Astrocyte of the cerebellum (primary cell): Measurements from ENCODE around the gene HELB.
A peak's percentile ranks its signal among the peaks of the same experiment; 100 is the strongest.

ENCODE experiments used
- DNase-seq: peaks from one replicate; pipeline ENCODE4 v3.0.0-alpha.2; 2011; ENCODE audit warnings: low read depth
- H3K4me3 ChIP-seq: 2 replicates; pipeline ENCODE4 v1.5.1; 2011; ENCODE audit warnings: mild to moderate bottlenecking, low read depth, low read length, moderate library complexity
- in situ Hi-C: cut with HindIII; loops from 2 replicates; pipeline ENCODE4 v1.10.0; 2017; ENCODE audit warnings: low sequenced_read_pairs
- TF ChIP-seq, protein P1 (sequence below): IDR thresholded peaks from 2 replicates; pipeline ENCODE4 v1.5.1; 2012; ENCODE audit warnings: low read length, low read depth, moderate library complexity, mild to moderate bottlenecking; ENCODE audit errors: missing control alignments

The HELB gene

GRCh38 chr12:66323017-66323416 is 20.7 kb downstream of the HELB start:
- in situ Hi-C loops: no loop called here
- no peak overlapping the region for H3K4me3 ChIP-seq
- TF ChIP-seq, protein P1, sequence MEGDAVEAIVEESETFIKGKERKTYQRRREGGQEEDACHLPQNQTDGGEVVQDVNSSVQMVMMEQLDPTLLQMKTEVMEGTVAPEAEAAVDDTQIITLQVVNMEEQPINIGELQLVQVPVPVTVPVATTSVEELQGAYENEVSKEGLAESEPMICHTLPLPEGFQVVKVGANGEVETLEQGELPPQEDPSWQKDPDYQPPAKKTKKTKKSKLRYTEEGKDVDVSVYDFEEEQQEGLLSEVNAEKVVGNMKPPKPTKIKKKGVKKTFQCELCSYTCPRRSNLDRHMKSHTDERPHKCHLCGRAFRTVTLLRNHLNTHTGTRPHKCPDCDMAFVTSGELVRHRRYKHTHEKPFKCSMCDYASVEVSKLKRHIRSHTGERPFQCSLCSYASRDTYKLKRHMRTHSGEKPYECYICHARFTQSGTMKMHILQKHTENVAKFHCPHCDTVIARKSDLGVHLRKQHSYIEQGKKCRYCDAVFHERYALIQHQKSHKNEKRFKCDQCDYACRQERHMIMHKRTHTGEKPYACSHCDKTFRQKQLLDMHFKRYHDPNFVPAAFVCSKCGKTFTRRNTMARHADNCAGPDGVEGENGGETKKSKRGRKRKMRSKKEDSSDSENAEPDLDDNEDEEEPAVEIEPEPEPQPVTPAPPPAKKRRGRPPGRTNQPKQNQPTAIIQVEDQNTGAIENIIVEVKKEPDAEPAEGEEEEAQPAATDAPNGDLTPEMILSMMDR: no peak
- no peak for DNase-seq

DNA sequence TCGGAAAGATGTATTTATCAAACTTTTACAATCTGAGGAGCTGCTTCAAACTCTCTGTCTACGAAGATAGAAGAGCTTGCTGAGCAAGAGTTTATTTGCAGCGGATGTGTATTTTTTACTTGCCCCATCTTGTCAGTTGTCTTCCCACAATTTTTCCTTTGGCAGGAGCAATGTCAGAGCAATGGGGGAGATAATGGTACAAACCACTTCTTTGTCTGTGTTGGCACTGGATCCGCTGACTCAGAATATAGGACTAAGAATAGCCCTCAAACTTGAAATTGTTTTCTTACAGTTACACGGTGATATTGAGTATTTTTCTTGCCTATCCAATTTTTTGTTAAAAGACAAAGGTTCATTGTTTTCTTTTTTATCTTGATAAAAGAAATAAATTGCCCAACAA is 27.6 kb downstream of the HELB start:
- in situ Hi-C loops: no loop called here
- peak; percentile 53 for DNase-seq
- no peak overlapping the region for H3K4me3 ChIP-seq
- TF ChIP-seq, protein P1: no peak

- DNase-seq: no peak
- no peak overlapping the region for H3K4me3 ChIP-seq
- in situ Hi-C loops: no loop called here
- TF ChIP-seq, protein P1: no peak
Measured at GRCh38 chr12:66331016-66331415, 28.7 kb downstream of the HELB start.

DNA sequence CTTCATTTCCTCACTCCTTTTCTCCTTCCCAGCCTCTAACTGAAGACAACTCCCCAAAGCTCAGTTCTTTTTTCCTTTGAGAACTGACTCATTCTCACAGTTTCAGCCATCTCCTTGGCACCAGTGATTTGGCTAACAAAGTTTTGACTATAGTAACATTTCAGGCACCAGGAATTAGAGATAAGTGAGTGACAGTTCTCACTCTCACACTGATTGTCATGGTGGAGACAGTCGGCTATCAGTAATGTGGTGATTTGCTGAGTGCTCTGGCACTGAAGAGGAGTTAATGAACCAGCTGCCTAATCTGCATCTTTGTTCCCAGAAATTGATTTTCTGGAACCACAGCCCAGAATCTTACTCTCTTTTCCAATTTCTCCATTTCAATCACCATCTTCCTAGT is 29.5 kb downstream of the HELB start:
- in situ Hi-C loops: no loop called here
- H3K4me3 ChIP-seq: no peak overlapping the region
- TF ChIP-seq, protein P1: no peak
- DNase-seq: no peak

- DNase-seq: no peak
- H3K4me3 ChIP-seq: no peak overlapping the region
- in situ Hi-C loops: no loop called here
- TF ChIP-seq, protein P1: no peak
Measured at GRCh38 chr12:66335746-66336145, 33.5 kb downstream of the HELB start.

DNA sequence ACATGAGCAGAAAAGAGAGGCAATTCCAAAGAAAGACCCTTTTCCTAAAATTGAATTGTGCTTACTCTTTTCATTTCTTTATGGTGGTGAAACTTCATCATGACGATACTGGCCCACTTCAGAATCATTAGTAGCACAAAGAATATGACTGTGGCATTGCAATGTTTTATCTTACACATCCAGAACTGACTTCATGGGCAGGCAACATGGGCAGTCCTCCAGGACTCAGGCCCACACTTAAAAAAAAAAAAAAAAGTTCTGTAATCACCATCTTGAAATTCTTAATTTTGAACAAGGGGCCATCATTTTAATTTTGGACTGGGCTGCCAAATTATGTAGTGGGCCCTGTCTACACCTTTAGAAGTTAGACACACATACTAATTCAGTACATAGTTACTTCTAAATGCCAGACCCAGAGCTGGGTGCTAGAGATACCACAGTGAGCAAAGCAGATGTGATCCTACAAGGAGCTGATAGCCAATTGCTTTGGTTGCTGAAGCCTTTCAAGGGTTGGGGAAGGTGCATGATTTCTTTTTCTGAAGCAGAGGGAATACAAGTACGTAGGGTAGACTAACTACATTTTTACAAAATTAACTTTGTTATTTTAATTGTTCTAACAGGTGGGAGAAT is 35.2 kb downstream of the HELB start:
- in situ Hi-C loops: no loop called here
- no peak overlapping the region for H3K4me3 ChIP-seq
- DNase-seq: no peak
- TF ChIP-seq, protein P1: no peak
